ENCODE results near the gene CCR3.

CCR3 gene

DNA sequence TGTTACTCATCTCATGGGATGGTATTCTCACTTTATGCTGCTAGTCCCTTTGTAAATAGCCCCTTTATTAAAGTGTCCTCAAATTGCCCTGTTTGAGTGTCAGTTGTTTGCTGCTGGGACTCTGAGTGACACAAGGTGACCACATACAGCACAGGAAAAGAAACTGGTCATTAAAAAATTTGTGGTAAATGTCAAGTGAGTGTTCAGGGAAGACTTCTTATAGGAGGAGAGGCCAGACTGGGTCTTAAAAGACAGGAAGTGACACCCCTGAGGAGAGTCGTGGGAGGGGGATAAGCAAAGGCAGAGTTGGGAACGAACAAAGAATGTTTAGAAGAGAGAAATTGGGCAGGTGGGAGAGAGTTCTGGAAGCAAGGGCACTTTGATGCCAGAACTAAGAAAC lies 35.2 kb downstream of the CCR3 start:
- DNase-seq = no peak

DNA sequence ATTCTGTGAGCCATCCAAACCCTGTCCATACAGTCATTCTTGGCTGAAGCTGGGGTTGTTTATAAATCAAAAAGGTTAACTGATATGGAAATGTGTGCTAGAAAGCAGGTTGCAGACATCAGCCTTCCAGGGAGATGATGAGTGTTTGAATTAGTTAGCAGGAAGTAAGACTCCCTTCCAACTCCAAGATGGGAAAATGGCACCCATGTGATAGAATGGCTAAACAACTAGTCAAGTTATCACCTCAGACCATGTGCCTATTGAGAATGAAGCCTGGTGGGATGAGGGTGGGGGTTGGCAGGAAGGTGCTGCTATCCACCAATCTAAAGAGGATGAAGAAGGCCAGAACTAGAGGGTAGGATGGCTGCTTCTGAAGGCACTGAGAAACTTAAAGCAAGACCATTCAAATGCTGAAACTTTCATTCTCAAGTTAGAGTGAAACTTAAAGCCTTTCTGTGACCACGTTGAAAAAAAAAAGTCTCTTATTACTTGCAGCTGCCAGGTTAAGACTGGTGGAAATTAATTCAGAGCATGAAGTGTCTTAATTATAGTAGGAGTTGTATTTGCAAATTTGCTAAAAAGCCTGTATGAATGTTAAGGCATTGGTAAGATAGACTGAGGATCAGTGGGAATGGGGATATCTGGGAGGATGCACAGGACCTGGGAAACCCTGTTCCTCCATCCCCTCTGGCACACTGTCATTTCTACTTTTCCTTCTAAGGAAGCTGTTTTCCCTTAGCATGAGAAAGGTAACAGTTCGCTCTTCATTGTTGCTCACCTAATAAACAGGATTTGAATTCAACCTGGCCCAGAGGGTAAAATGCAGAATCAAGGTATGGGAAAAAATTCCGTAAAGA lies 36.8 kb downstream of the CCR3 start:
- DNase-seq = no peak

DNA sequence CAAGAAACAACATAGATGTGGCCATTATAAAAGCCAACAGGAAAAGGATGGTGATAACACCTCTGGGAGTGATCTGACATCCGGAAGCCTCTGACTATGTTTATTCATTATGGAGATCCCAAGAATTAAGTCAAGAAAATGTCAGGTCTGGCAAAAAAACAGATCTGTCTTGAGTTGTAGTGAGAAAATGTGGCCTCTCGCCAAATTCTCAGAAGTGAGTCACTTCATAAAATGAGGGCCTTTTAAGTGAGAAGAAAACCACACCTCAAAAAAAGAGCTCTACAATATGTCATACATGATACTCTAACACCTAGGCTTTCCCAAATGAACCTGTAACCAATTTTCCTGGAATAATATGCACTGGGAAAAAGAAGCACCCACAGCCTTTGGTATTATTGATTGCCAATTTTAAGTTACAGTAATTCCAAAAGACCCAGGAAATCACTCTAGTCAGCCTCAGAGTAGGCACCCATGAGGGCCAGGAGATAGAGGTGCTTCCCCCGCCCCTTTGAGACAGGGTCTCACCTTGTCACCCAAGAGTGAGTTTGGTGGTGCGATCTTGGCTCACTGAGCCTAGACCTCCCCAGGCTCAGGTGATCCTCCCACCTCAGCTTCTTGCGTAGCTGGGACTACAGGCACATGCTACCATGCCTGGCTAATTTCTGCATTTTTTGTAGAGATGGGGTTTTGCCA lies 38.0 kb downstream of the CCR3 start:
- no peak for DNase-seq

DNA sequence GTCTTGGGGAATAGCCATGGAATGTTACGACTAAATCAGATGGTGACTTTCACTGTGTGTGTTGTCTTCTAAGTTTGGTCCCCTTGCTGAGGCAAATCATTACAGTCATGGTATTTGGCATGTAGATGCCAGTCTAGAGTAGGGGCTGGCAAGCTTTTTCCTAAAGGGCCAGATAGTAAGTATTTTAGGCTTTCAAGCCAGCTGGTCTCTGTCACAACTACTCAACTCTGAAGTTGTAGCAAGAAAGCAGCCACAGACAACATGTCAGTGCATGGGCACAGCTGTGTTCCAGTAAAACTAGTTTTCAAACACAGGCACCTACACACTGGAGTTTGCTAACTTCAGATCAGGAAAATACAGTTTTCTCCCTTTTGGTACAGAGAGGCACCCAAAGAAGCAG lies 39.3 kb downstream of the CCR3 start:
- no peak for DNase-seq

DNA sequence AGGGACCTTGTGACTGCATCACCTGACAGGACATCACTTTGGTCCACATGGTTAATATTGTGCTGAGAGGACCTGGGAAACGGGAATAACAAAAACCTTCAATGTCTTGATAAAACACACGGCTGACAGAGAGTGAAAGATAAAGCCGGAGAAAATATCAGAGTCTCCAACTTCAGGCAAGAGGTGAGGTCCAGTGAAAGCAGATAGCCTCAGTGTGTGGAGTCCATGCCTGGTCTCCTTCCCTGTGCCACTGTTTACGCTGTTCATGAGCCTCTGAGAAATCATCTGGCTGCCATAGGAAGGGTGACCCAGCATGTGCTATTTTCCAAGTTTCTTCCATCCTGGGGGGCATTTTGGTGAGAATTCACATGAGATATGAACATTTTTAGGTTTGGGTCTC lies 39.8 kb downstream of the CCR3 start:
- DNase-seq = no peak

DNA sequence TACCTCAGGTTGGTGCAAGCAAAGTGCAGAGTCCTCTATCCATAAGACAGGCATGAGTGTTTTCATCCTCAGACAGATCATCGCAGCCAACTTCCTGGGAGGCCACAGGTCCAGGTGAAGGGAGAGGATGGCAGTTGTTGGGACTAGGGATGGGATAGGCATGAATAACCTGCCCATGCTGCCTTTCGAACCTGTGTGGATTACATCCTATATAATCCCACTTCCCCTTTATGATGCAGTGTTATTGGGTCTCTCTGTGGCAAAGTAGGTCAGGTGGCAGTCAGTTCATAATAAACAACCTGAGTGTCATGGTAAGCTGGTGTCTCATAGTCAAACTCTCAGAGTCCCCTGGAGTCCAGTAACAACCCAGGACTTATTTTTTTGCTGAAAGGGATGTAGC lies 40.4 kb downstream of the CCR3 start:
- no peak for DNase-seq

DNA sequence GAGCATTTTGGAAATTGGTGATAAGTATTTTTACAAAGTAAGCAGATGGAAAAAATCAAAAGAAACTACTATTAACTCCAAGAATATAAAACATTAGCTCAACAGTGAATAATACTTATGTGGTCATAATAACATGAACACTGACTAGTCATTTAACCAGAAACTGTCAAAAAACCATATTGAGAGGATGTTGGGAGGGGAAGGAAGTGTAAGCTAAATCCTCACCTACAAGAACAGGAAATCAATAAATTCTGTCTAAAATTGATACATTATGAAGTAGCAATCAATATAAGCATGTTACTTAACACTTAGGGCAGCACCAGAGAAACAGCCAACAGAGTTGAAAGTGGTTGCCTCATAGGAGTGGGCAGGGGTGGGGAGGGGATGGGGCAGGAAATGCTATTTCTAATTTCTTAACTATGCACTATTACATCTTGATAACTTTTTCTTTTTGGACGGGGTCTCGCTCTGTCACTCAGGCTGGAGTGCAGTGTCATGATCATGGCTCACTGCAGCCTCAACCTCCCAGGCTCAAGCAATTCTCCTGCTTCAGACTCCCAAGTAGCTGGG lies 41.7 kb downstream of the CCR3 start:
- DNase-seq = no peak

DNA sequence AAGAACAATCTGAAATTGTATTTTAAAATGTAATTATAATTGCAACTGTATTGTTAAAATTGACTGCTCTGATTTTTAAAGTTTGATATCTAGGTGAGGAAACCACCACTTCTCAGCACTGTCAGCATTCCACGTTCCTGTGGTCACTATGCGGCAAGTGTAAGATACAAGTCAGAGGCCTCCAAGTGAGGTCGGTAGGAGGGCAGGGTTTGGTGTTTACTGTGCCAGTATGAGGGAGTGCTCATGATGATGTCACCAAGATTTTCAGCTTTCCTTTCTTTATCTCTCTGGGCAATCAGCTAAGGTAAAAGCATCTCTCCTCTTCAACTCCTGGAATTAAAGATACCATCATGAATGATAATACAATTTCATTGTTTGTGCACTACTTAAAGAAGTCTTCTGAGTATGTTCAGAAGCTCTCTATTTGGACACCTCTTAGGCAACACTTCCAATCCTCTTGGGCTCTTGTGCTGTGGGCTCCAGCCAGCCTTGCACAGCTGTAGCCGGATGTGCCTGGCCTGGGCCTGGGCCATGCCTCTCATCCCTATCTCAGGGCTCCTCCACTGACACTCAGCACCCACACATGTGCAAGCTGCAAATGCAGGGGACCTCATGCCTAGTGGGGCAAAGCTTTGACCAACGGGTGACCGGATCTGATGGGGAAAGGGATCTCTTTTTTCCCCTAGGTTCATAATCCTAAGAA lies 42.9 kb downstream of the CCR3 start:
- peak; percentile 36 for DNase-seq

DNA sequence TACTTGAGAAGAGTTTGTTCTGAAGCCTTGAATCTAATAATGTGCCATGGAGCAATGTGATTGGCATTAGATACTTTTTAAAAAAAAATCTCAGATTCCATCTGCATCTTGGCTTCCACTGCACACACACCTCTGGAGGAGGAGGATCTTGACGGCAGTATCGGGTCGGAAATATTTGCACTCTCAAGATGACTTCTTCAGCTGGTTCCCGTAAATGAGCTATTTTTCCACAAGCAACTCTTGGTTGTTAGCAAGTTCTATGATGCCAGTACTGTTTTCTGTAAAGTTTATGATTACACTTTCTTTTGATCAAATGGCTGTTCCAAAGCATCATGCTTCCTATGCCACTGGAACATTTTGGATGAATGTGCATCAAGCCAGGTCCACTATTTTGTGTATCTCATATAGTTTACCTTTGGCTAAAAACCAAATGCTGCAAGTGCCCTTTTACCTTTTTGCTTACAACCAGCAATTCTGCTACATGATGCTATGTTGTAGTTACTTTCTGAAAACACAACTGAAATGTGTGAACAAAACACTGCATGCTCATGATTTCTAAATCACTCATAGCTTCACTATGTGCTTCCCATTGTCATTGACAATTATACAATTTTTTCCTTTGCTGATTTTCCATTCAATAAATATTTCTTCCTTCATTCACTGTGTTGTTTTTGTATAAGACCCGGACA lies 43.8 kb downstream of the CCR3 start:
- DNase-seq = no peak

DNA sequence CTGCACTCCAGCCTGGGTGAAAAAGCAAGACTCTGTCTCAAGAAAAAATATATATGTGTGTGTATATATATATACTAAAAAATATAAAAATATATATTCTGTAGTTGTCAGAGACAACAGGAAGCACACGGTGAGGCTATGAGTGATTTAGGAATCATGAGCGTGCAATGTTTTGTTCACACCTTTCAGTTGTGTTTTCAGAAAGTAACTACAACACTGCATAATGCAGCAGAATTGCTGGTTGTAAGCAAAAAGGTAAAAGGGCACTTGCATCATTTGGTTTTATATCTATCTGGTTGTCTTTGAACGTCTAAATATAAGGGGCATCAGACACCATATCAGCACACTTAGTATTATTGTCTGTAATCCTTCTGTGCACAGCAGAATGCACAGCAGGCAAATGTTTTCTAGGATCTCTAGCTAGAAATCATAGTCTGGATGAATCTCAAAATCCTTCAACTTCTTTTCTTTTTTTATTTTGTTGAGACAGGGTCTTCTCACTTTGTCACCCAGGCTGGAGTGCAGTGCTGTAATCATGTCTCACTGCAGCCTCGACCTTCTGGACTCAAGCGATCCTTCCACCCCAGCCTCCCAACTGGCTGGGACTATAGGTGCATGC lies 44.8 kb downstream of the CCR3 start:
- no peak for DNase-seq

DNA sequence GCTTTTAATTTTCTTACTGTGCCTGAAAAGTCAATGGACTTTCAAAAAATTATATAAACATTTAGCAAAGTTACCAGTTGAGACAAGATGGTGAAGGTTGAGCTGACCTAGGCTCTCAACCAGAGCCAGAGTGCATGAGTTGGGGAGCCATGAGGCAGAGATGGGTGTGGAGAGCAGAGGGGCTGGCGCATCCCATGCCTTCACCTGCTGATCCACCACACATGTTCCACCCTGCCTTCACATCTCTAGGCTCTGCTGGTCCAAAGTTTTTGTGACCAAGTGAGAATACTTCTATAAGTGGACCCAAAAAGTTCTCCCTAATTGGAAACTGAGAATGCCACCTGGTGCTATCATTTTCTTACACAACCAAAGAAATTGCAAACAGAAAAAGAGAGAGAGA lies 47.3 kb downstream of the CCR3 start:
- DNase-seq = no peak

DNA sequence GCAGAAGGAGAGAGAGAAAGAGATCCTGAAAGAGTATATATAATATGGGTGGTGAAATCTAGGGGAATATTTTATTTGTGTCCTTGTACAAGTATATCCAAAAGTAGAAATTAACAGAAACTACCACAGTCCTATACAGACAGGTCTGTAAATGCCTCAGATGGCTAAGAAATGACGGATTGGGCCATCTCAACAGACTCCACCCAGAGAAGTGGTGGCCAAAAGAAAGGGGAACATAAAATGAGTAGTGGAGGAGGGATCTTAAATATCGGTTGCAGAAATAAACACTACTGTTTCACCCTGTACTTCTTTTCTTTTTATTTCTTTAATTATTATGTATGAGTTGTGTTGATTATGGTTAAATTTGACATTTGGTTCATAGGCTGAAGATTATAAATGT lies 47.7 kb downstream of the CCR3 start:
- no peak for DNase-seq

DNA sequence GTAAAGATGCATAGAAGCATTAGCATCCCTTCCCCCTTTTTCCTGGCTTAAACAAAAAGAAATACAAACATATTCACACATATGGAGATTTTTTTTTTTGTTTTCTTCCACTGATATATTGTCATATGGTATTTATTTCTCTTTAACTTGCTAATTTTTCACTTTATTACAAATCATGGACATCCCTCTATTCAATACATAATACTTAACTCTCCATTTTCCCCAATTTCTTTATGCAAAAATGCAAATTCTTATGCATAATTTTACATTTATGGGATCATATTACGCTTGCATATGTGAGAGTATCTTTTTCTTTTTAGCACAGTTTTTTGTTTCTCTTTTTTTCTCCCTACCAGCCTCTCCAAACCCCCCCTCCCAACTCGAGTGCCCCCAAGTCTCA lies 48.8 kb downstream of the CCR3 start:
- DNase-seq = no peak

DNA sequence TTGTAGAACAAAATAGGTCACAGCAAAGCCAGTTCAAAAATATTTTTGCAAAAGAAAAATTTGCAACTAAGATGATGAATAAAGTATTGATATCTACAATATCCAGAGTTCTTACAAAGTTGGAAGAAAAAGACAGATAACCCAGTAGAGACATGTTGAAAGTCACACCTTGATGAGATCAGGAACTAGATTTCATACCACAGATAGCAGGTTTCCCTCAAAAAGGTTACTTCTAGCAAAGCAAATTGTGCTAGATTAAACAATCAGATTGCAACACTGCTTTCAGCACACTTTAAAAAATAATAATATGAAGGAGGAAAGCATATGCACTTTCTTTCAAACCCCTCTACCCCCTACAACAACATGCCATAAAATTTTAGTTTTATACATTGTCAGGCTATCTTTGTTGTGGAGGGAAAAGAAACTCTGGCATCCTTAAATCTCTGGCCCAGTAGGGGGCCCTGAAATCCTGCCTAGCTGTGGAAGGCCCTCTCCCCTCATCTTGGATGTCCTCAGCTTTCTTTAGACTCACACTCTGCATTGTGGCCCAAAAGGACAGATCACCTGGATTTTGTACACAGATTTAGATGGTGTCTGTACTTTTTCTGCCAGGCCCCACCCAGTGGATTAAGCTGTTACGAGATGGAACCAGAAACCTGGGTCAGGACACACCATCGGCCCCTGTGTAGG lies 50.9 kb downstream of the CCR3 start:
- no peak for DNase-seq

DNA sequence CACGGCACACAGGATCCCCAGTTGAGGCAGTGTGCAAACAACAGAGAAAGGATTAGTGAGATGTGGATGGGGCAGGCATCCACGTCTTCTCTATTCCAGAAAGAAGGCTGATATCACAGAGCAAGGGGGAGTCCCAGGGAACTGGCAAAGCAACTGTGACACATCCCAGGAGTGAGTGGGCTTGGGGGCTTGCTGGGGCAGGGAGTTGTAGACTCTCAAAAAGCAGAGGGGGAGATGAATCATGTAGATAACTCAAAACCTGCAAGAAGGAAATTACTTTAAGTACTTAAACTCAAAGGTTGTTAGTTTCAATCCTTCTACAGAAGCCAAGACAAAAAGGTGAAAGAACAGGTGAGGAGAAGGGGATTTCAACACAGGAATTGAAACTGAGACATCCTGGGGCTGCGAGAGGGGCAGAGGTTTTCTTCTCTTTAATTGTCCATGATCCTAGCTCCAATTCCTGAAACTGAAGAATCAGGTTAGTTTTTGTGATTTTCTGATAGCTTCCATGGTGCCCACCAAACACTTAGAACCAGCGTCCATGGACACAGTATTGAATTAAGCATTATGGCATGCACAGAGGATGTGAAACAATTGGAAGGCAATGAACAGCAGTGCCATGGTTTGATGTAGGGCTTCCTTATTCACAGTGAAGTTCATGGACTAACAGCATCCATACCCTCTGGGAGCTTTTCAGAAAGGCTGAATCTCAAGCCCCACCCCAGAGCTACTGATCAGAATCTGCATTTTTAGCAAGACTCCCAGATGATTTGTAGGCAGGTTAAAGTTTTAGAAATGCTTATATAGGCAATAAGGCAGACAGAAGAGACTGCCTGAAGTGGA lies 52.0 kb downstream of the CCR3 start:
- DNase-seq = no peak

DNA sequence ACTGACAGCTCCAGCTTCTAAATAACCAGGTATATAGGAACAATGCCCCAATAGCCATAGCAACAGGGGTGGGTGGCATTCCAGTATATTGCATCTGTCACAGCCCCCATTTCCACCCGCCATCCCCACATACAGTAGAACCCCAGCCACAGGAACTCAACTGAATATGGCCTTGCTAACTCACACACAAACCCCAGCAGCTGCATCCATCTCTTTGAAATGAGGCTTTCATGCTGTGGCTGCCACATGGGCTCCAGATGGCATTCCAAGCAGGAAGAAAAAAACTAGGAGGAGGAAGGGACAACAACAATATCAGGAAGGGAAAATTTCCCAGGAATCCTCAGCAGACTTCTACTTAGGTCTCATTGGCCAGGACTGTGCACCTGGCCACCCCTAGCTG lies 54.6 kb downstream of the CCR3 start:
- DNase-seq = no peak

DNA sequence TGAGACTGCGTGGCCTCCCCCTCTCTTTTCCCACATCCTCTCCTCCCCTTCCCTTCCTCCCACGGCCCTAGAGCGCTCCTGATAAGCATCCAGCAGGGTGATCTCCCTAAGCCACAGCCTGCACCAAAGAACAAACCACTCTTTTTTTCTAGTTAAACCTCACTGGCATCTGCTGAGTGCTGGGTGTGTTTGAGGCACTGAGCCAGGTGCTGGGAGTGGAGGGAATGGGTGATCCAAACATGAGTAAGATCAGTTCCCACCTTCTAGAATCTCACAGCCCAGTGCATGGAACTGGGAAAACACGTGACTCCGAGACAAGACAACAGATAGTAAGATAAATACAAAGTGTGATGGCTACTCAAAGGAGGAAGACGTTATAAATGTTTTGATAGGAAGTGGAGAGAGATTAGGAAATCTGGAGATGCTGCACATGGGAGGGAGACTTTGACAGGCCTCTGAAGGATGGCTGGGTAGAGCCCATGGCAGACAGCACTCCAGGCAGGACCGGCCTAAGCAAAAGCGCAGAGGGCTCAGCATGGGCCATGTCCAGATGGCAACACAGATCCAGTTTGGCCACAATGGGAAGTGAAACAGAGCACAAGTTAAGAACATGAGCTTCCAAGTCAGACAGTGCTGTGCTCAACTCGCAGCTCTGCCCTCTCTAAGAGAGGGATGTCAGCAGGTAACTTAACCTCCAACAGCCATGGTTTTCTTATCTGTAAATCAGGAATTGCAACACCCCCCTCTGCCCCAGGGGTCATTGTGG lies 55.6 kb downstream of the CCR3 start:
- DNase-seq = no peak

DNA sequence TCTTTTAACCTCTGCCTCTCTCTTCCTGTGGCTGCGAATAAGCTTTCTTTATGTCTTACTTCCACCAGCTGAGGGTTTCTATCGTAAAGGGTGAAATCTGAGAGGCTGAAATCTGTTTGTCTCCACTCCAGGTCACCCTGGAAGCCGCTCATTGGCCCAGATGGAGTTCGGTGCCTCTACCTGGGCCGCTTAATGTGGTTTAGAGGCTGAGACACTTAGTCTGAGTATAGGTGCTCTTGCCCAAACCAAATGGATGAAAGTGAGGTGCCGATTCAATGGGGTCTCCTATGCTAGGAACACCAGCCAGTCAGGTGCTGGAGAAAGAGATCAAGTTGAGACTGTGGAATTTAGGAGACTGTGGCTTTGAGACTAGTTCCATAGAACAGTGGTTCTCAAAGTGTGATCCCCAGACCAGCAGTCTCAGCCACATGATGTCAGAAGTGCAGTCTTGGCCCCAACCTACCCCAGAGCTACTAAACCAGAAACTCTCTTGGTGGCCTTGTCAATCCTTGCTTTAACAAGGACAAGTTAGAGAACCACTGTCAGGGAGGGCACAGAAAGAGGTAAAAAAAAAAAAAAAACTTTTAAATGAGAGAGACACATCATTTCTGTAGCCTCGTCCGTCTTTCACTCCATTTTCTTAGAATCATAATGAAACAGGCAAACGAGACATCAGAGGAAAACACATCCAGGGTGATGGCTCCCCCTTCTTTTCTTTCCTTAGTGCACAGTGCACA lies 56.8 kb downstream of the CCR3 start:
- no peak for DNase-seq

Measured in CD4-positive, alpha-beta T cell treated with Interferon gamma for 1 hour (primary cell).